AG08395 (cell line): Measurements from ENCODE around the gene FKBP8.
"Not testable (repeated sequence)": the region's sequence is repeated elsewhere in the genome, so short reads cannot be mapped to it uniquely, and the experiment has no call there.

Experiments
- DNase-seq: peaks from one replicate; pipeline ENCODE4 v3.0.0; 2012; ENCODE audit warnings: mixed read lengths, low spot score

Gene FKBP8

DNA sequence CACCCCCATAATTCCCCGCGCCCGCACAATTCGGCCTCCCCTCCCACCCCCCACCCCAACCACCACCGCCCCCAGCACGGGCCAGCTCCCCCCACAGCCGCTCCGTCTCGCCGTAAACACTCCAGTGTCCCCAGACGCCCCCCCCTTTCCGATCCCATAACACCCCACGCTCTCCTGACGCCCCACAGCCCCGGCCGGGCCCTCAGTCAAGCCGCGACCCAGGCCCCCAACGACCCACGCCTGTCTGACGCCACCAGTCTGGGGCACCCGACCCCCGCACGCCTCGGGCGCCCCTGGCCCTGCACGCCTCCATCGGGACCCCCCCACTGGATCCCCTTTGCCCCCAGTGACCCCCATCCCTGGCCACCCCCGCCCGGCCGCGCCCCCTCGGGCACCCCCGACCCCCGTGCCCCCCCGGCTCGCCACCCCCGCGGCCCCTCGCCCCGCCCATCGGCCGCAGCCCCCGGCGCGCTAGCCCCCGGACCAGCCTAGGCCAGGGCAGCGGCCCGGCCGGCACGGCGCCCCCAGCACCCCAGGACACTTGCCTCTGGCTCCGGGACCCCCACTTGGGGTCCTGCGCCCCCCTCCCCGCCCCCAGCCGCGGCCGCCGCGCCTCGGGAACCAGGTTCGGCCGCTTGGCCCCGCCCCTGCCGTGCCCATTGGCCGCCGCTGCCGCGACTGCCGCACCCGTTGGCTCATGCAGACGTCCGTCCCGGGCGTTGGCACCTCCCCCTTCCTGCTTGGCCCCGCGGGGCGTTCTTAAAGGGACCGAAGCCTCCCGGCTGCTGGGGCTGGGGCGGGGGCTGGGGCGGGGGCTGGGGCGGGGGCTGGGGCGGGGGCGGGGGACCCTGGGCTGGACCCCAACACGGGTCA, at the start of gene FKBP8:
Gene FKBP8 (minus strand): TSS at position 633 of the 873 bp plus-strand sequence. CDS start 1,603 bp downstream, outside the sequence.
- DNase-seq = peak; percentile 98

GRCh38 chr19:18592732-18593131, 49.4 kb upstream of the FKBP8 start:
- not testable (repeated sequence) for DNase-seq

GRCh38 chr19:18591735-18592385, 48.5 kb upstream of the FKBP8 start:
- no peak for DNase-seq

DNA sequence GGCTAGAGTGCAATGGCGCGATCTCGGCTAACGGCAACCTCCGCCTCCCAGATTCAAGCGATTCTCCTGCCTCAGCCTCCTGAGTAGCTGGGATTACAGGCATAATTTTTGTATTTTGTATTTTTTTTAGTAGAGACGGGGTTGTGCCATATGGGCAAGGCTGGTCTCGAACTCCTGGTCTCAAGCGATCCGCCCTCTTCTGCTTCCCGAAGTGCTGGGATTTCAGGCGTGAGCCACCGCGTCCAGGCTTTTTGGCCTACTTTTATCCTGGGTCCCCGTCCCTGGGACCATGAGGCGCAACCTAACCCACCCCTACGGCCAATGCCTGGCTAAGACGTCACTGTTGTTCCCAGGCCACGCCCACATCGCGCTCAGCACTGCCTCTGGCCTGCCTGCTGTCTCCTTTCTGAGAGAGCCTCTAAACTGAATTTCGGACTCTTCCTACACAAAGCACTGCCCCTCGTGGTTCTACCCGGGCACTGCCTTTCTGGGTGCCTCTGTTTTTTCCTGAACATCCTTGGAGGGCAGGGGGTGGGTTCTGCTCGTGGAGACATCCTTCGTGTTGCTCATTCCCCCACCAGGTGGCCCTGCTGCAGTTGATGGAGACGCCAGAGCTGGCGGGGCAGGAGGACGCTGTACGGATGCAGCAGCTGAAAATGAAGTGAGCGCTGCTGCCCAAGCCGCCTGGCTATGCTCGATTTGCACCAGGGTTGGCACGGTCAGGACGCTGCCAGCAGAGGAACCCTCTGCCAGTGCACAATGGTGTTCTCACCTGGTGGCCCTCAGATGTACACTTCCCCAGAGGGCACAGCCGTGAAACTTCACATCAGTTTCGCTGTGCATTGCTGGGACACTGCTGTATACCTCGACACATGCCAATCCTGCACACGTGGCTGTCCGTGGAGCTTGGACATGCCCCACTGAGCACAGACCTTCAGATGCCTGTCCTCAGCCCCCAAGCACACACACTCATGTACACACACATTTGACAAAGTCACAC, 47.2 kb upstream of the FKBP8 start:
- DNase-seq = no peak

DNA sequence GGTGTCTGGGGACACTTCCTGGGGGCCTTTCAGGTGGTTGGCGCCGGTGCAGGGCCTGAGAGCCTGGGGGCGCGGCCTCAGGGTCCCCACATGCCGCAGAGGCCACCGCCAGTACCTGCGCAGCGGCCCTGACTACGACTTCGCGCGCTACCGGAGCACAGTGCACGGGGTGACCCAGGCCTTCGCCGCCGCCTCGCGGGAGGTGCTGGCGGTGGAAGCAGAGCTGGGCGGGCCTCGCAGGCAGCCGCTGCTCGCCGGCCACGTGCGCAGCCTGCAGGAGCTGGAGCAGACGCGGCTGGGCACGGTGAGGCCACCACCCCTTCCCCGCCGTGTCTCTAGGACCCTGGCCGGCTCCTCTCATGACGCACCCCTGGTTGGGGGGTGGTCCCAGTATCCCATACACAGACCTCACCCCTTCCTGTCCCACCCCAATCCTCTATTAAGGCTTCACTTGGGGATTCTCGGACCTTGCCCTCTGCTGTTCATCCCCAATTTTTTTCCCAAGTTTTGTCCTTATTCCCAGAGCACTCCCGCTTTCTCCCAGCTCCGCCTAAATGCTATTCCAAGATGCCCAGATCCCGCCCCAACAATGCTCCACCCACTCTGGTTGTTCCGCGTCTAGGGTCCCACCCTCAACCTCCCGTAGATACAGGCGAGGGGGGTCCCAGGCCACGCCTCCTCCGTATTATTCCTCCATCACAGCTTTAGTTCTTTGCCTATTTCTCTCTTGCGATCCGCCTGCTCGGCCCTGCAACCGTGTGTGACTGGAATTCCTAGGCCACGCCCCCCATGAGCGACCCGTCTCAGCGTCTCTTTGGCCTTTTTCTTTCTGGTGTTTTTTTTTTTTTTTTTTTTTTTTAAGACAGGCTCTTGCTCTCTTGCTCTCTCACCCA, 46.3 kb upstream of the FKBP8 start:
- DNase-seq = peak; percentile 61

DNA sequence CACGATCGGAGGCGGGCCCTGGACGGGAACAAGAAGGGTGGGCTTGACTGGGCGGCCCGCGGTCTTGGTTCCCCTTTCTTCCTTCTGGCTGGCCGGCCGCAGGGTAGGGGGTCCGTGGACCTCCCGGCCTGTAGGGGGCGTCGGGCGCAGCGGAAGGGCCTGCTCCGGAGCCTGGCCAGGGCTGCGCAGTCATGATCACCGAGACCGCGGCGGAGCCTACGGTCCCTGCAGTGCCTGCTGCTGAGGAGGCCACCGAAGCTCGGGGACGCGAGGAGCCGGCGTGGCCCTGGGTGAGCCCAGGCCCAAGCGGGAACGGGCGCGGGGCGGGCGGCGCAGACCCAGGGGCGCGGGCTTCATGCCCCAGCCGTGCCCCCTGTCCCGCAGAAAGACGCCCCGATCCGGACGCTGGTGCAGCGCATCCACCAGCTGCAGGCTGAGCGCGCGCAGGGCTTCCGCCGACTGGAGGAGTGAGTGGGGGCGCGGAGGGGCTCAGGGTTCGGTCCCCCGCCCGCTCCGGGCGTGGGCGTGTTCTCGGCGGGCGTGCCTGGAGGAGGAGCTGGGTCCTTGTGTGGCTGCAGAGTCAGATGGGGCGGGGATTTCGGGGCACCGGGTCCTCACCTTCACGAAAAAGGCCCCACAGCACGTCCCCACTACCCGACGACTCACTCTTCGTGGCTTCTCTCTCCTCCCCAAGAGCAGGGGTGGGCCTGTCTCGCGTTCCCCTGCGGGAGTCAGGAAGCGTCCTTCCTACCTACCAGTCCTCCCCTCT, 45.4 kb upstream of the FKBP8 start, which contains the start of gene REX1BD:
Gene REX1BD (plus strand): TSS at position 188 of the 769 bp plus-strand sequence. CDS start 4 bp downstream, at position 192.
- peak; percentile 84 for DNase-seq

DNA sequence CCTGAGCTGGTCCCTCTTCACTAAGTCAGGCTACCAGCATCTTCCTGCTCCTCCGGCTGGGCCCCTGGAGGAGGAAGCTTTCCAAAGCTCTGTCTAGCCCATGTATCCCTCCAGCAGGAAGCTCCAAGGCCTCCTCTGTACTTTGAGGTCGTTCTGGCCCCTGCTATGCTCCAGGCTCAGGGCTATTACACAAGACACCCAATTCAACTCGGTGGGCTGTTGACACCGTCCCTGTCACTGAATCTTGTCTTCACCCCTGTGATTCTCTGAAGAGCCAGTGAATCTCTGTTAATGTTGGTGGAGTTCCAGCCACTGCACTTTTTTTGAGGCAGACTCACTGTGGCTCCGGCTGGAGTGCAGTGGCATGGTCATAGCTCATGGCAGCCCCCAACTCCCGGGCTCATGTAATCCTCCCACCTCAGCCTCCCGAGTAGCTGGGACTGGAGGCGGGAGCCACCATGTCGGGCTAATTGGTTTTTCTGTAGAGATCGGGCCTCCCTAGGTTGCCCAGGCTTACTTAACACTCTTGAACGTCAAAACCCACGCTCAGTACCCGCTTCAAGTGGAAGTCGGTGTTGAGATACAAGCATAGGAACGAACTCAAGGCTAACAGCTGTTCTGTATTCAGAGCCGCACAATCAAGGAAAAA, 44.7 kb upstream of the FKBP8 start:
- DNase-seq = no peak

GRCh38 chr19:18587561-18587960, 44.2 kb upstream of the FKBP8 start:
- DNase-seq = no peak

GRCh38 chr19:18586306-18586705, 42.9 kb upstream of the FKBP8 start:
- no peak for DNase-seq

DNA sequence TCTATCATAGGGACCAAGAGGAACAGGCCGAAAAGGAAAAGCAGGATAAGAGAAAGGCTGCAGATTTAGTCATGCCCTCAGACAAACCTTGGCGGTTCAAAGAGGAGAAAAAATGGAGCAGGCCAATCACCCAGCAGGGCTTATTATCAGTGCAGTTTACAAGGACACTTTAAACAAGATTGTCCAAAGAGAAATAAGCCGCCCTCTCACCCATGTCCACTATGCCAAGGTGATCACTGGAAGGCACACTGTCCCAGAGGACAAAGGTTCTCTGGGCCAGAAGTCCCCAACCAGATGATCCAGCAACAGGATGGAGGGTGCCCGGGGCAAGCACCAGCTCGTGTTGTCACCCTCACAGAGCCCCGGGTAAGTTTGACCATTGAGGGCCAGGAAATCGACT, 36.9 kb upstream of the FKBP8 start:
- DNase-seq = no peak

GRCh38 chr19:18577365-18577914, 34.1 kb upstream of the FKBP8 start:
- DNase-seq = no peak

DNA sequence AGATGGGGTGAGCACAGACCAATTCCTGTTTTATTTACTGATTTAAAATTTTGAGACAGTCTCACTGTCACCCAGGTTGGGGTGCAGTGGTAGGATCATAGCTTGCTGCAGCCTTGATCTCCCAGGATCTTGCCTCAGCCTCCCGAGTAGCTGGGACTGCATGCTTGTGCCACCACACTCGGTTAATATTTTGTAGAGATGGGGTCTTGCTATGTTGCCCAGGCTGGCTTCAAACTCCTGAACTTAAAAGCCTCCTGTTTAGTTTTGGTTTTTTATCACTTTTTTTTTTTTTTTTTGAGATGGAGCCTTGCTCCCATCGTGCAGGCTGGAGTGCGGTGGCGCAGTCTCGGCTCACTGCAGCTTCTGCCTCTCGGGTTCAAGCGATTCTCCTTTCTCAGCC, 33.0 kb upstream of the FKBP8 start:
- DNase-seq = no peak

GRCh38 chr19:18574691-18575291, 31.4 kb upstream of the FKBP8 start:
- DNase-seq = no peak

DNA sequence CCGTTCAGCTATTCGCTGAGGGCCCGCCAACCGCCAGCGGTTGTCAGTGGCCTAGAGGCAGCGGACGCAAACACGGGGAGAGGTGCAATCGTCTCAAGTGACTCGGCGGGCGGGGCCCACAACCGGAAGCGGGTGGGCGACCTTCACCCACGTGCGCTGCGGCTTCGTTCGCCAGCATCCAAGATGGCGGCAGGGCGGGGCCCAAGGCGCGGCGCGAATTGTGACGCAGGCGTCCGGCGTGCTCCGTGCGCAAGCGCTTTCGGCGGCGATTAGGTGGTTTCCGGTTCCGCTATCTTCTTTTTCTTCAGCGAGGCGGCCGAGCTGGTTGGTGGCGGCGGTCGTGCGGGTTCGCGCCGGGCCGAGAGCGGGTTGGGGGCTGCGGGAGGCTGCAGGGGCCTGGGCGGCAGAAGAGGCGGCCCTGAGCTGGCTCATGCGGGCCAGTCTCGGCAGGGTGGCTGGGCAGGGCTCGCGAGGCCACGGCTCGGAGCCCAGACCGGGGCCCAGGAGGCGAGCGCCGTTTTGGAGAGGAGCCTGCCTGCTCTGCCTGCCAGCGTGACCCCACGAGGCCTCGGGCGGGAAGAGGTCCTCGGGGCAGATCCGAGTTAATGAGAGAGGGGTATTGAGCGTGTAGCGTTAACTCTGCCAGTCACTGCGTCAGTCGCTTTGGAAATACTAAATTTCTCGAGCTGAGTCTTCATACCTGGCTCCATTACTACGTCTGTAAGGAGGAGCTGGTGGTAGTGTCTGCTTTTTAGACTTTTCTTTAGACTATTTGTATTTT, 28.4 kb upstream of the FKBP8 start, which contains the start of gene UBA52:
Gene UBA52 (plus strand): TSS at position 294 of the 781 bp plus-strand sequence. CDS start 1,444 bp downstream, outside the sequence.
- DNase-seq = peak; percentile 95

- no peak for DNase-seq
Observed at GRCh38 chr19:18568367-18568766, 25.0 kb upstream of the FKBP8 start.

- no peak for DNase-seq
Observed at GRCh38 chr19:18566953-18567352, 23.6 kb upstream of the FKBP8 start.

DNA sequence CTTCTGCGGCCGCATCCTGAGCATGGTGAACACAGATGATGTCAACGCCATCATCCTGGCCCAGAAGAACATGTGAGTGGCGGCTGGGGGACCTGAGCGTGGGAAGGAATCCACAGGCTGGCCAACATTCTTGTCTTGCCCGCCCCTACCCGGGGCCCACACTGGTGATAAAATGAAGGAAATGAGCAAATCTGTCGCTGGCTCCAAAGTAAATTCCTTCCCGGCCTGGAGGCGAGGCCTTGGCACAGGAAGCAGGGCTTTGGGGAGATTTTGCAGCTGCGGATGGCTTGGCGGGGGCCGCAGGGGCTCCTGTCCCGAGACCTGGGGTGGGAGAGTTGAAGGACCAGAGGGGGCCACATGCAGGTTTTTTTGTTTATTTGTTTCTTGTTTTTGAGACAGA, 18.7 kb upstream of the FKBP8 start:
- DNase-seq = no peak

- DNase-seq = no peak
Observed at GRCh38 chr19:18559685-18560084, 16.3 kb upstream of the FKBP8 start.
